Measurements from ENCODE around the gene DCC.

DNA sequence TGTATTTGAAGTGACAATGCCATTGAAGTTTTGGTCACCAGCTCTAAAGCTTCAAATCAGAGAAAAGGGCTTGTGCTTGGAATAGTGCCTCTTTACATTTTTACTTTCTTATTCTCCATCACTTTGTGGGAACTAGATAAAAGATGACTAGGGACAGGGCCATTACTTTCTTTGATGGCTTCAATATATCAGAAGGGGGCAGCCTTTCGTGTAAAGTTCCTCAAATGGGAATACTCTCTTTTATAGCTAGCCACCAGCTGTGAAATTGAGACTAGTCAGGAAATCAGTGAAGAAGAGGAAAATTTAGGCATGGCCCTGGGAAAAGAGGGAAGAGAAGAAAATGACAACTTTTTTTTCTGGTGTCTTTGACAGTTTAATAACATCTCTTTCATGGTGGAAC lies 242.5 kb downstream of the DCC start:
- TF ChIP-seq, protein P1, sequence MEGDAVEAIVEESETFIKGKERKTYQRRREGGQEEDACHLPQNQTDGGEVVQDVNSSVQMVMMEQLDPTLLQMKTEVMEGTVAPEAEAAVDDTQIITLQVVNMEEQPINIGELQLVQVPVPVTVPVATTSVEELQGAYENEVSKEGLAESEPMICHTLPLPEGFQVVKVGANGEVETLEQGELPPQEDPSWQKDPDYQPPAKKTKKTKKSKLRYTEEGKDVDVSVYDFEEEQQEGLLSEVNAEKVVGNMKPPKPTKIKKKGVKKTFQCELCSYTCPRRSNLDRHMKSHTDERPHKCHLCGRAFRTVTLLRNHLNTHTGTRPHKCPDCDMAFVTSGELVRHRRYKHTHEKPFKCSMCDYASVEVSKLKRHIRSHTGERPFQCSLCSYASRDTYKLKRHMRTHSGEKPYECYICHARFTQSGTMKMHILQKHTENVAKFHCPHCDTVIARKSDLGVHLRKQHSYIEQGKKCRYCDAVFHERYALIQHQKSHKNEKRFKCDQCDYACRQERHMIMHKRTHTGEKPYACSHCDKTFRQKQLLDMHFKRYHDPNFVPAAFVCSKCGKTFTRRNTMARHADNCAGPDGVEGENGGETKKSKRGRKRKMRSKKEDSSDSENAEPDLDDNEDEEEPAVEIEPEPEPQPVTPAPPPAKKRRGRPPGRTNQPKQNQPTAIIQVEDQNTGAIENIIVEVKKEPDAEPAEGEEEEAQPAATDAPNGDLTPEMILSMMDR (IDR thresholded peaks at IDR 0.05): no peak
- TF ChIP-seq POLR2A (IDR thresholded peaks at IDR 0.05): no peak
